MM.1S (cell line): ENCODE measurements around the gene PLAAT4.
"Not testable (repeated sequence)": the region's sequence is repeated elsewhere in the genome, so short reads cannot be mapped to it uniquely, and the experiment has no call there.

Source experiments
- DNase-seq: peaks from one replicate; pipeline ENCODE4 v3.0.0-alpha.2; 2015
- H2AFZ ChIP-seq: fragments of 300-600 bp; sonication (generic); 2 replicates; pipeline ENCODE4 v1.6.0; 2016; ENCODE audit warnings: antibody characterized with exemption, low read length
- H3F3A ChIP-seq: fragments of 300-600 bp; sonication (generic); 2 replicates; pipeline ENCODE4 v1.6.1; 2016; ENCODE audit warnings: mild to moderate bottlenecking, antibody characterized with exemption, low read length, moderate library complexity, mixed read lengths; ENCODE audit not compliant: insufficient read depth
- H3K27ac ChIP-seq: fragments of 300-600 bp; sonication (generic); 2 replicates; pipeline ENCODE4 v1.5.1; 2016; ENCODE audit warnings: mild to moderate bottlenecking, low read length
- H3K27me3 ChIP-seq: fragments of 300-600 bp; sonication (generic); replicated peaks from 2 replicates; pipeline ENCODE4 v1.6.0; 2016; ENCODE audit warnings: low read length; ENCODE audit not compliant: insufficient read depth
- H3K36me3 ChIP-seq: fragments of 300-600 bp; sonication (generic); replicated peaks from 2 replicates; pipeline ENCODE4 v1.6.1; 2016; ENCODE audit warnings: mild to moderate bottlenecking, low read length, mixed read lengths; ENCODE audit not compliant: insufficient read depth
- H3K4me1 ChIP-seq: fragments of 300-600 bp; sonication (generic); 2 replicates; pipeline ENCODE4 v1.6.1; 2016; ENCODE audit warnings: low read length, mixed read lengths
- H3K4me2 ChIP-seq: fragments of 300-600 bp; sonication (generic); 2 replicates; pipeline ENCODE4 v1.6.0; 2016; ENCODE audit warnings: low read depth, low read length
- H3K4me3 ChIP-seq: fragments of 300-600 bp; sonication (generic); 2 replicates; pipeline ENCODE4 v1.5.1; 2016; ENCODE audit warnings: low read length, mixed read lengths
- H3K79me2 ChIP-seq: fragments of 300-600 bp; sonication (generic); 2 replicates; pipeline ENCODE4 v1.6.1; 2016; ENCODE audit warnings: mixed run types, low read length, mixed read lengths
- H3K9ac ChIP-seq: fragments of 300-600 bp; sonication (generic); 2 replicates; pipeline ENCODE4 v1.6.1; 2016; ENCODE audit warnings: low read length, mixed read lengths
- H3K9me2 ChIP-seq: fragments of 300-600 bp; sonication (generic); replicated peaks from 2 replicates; pipeline ENCODE4 v1.6.1; 2016; ENCODE audit warnings: mild to moderate bottlenecking, low read length, mixed read lengths; ENCODE audit not compliant: insufficient read depth
- H3K9me3 ChIP-seq: fragments of 300-600 bp; sonication (generic); replicated peaks from 2 replicates; pipeline ENCODE4 v1.6.1; 2016; ENCODE audit warnings: mild to moderate bottlenecking, low read length, mixed read lengths; ENCODE audit not compliant: insufficient read depth
- H4K20me1 ChIP-seq: fragments of 300-600 bp; sonication (generic); 2 replicates; pipeline ENCODE4 v1.6.1; 2016; ENCODE audit warnings: mild to moderate bottlenecking, low read length, moderate library complexity, mixed read lengths; ENCODE audit not compliant: insufficient read depth
- EZH2 ChIP-seq: fragments of 300-600 bp; sonication (generic); optimal IDR thresholded peaks from 2 replicates; pipeline ENCODE3; 2017; ENCODE audit warnings: low read depth, mild to moderate bottlenecking, antibody characterized with exemption, low read length, mixed read lengths
- EZH2phosphoT487 ChIP-seq: fragments of 300-600 bp; sonication (generic); IDR thresholded peaks from 2 replicates; pipeline ENCODE4 v1.6.1; 2018; ENCODE audit warnings: antibody characterized with exemption, low read length
- TF ChIP-seq, protein P1 (sequence below): fragments of 300-600 bp; sonication (generic); IDR thresholded peaks from 2 replicates; pipeline ENCODE4 v1.5.1; 2016; ENCODE audit warnings: antibody characterized with exemption, low read length, mixed read lengths

Gene PLAAT4

DNA sequence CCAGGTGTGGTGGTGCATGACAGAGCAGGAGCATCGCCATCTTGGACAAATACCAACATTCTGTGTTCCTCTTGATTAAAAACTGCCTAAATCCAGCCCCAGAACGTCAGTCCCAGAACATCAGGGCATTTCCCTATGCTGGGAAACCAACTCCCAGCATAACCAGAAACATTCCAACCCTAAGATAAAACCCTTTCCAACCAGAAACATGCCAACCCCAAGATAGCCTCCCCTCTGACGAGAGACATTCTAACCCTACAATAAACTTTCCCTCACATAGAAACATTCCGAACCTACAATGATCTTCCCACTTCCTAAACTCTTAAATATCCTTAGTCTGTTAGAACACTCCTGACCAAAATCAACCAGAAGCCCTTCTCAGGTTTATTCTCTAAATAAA is 11.6 kb downstream of the PLAAT4 start:
- Histone ChIP-seq H3K9me3 (no peaks in the 10 kb centered on the region), H4K20me1 (no peaks in the 10 kb centered on the region), H3K9me2 (no peaks in the 10 kb centered on the region), H3K36me3 (no peaks in the 10 kb centered on the region), H3K27me3 (no peaks in the 10 kb centered on the region), H3K79me2 (no peaks in the 10 kb centered on the region), H3K9ac (no peak overlapping the region), H3K4me3 (no peak overlapping the region), H3K27ac (no peak overlapping the region), H3F3A (no peaks in the 10 kb centered on the region), H3K4me1 (peaks cover 10% of the 10 kb centered on the region), H3K4me2 (no peak overlapping the region), H2AFZ (no peak overlapping the region)
- TF ChIP-seq EZH2phosphoT487 (no peak), EZH2 (no peak)
- TF ChIP-seq, protein P1, sequence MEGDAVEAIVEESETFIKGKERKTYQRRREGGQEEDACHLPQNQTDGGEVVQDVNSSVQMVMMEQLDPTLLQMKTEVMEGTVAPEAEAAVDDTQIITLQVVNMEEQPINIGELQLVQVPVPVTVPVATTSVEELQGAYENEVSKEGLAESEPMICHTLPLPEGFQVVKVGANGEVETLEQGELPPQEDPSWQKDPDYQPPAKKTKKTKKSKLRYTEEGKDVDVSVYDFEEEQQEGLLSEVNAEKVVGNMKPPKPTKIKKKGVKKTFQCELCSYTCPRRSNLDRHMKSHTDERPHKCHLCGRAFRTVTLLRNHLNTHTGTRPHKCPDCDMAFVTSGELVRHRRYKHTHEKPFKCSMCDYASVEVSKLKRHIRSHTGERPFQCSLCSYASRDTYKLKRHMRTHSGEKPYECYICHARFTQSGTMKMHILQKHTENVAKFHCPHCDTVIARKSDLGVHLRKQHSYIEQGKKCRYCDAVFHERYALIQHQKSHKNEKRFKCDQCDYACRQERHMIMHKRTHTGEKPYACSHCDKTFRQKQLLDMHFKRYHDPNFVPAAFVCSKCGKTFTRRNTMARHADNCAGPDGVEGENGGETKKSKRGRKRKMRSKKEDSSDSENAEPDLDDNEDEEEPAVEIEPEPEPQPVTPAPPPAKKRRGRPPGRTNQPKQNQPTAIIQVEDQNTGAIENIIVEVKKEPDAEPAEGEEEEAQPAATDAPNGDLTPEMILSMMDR = no peak
- no peak for DNase-seq

DNA sequence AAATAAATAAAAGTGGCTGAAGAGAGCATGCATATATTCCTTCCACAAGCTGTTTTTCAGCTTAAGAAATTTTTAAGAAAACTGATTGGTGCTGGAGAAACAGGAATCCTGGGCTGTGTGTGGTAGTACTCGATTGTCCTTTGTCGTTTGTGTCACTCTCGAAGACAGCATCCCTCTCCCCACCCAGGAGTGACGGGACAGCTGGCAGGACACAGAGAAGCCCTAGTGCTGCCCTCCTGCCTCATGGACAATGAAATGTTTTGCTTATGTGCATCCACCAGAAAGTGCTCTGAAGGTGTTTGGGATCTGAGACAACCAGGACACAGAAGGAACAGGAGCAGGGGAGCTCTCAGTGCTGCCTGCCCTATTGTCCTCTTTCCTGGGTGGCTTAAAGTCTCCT is 12.8 kb downstream of the PLAAT4 start:
- H3F3A ChIP-seq = 0 out of 2 replicates have a peak, but pooled peaks cover 4% of the 10 kb centered on the region
- no peaks in the 10 kb centered on the region for H3K27me3 ChIP-seq
- no peaks in the 10 kb centered on the region for H3K79me2 ChIP-seq
- TF ChIP-seq, protein P1 = no peak
- TF ChIP-seq EZH2phosphoT487 (no peak), EZH2 (no peak)
- peaks cover 9% of the 10 kb centered on the region for H3K4me1 ChIP-seq
- no peak overlapping the region for H3K4me2 ChIP-seq
- H3K9me3 ChIP-seq = no peaks in the 10 kb centered on the region
- no peaks in the 10 kb centered on the region for H3K9me2 ChIP-seq
- no peak overlapping the region for H3K9ac ChIP-seq
- H3K27ac ChIP-seq = no peak overlapping the region
- H3K36me3 ChIP-seq = no peaks in the 10 kb centered on the region
- H3K4me3 ChIP-seq = no peak overlapping the region
- H4K20me1 ChIP-seq = no peaks in the 10 kb centered on the region
- H2AFZ ChIP-seq = no peak overlapping the region
- DNase-seq = no peak

DNA sequence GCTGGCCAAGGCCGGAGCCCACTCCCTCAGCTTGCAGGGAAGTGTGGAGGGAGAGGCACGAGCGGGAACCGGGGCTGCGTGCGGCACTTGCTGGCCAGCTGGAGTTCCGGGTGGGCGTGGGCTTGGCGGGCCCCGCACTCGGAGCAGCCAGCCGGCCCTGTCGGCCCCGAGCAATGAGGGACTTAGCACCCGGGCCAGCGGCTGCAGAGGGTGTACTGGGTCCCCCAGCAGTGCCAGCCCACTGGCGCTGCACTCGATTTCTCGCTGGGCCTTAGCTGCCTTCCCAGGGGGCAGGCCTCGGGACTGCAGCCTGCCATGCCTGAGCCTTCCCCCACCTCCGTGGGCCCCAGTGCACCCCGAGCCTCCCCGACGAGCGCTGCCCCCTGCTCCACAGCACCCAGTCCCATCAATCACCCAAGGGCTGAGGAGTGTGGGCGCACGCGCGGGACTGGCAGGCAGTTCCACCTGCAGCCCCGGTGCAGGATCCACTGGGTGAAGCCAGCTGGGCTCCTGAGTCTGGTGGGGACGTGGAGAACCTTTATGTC is 13.6 kb downstream of the PLAAT4 start:
- not testable (repeated sequence) for H3K4me3 ChIP-seq, DNase-seq, H3K9me2 ChIP-seq, H2AFZ ChIP-seq, H4K20me1 ChIP-seq, H3K79me2 ChIP-seq, H3K27me3 ChIP-seq, H3K9me3 ChIP-seq, H3K9ac ChIP-seq, H3K4me2 ChIP-seq, H3K4me1 ChIP-seq, H3K36me3 ChIP-seq, H3K27ac ChIP-seq, H3F3A ChIP-seq

DNA sequence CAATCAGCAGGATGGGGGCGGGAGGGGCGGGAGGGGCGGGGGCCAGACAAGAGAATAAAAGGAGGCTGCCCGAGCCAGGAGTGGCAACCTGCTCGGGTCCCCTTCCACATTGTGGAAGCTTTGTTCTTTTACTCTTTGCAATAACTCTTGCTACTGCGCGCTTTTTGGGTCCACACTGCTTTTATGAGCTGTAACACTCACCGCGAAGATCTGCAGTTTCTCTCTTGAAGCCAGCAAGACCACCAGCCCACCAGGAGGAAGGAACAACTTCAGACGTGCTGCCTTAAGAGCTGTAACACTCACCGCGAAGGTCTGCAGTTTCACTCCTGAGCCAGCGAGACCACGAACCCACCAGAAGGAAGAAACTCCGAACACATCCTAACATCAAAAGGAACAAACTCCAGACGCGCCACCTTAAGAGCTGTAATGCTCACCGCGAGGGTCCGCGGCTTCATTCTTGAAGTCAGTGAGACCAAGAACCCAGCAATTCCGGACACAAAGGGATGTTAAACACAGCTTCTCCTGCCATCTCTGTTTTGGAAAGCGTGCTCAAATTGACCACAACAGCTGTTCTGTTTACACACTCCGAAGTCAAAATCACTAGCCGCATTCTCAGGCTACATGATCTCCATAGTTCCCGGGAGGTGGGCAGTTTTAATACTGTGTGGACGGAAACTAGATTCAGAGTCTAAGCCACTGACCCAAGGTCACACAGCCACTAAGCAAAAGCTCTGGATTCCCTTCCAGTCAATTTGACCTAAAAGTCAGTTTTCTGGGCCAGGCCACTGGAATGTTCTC is 14.7 kb downstream of the PLAAT4 start:
- no peak overlapping the region for H3K4me3 ChIP-seq
- no peak overlapping the region for H3K27ac ChIP-seq
- no peak overlapping the region for H3K9ac ChIP-seq
- 0 out of 2 replicates have a peak, but pooled peaks cover 4% of the 10 kb centered on the region for H3F3A ChIP-seq
- H3K27me3 ChIP-seq = no peaks in the 10 kb centered on the region
- no peak for TF ChIP-seq EZH2phosphoT487
- no peak for TF ChIP-seq EZH2
- TF ChIP-seq, protein P1 = no peak
- no peaks in the 10 kb centered on the region for H3K36me3 ChIP-seq
- no peaks in the 10 kb centered on the region for H3K9me2 ChIP-seq
- no peaks in the 10 kb centered on the region for H4K20me1 ChIP-seq
- H3K4me2 ChIP-seq = no peak overlapping the region
- no peak for DNase-seq
- no peaks in the 10 kb centered on the region for H3K79me2 ChIP-seq
- no peaks in the 10 kb centered on the region for H3K9me3 ChIP-seq
- peaks cover 9% of the 10 kb centered on the region for H3K4me1 ChIP-seq
- no peak overlapping the region for H2AFZ ChIP-seq
